D341Med (cell line): Measurements from ENCODE around the gene SIGLEC5.
"Not testable (repeated sequence)": the region's sequence is repeated elsewhere in the genome, so short reads cannot be mapped to it uniquely, and the experiment has no call there.

Source experiments
- DNase-seq: peaks from one replicate; pipeline ENCODE4 v3.0.0; 2012; ENCODE audit warnings: low spot score

The SIGLEC5 gene

GRCh38 chr19:51630315-51630714 lies at the start of gene SIGLEC5:
SIGLEC5 (minus strand) TSS chr19:51630401; CDS start chr19:51630335, 66 bp downstream.
- not testable (repeated sequence) for DNase-seq

GRCh38 chr19:51676566-51677083 lies 46.4 kb upstream of the SIGLEC5 start:
- DNase-seq, result no peak

- not testable (repeated sequence) for DNase-seq
Observed at GRCh38 chr19:51675911-51676565, 45.8 kb upstream of the SIGLEC5 start.

- no peak for DNase-seq
Observed at GRCh38 chr19:51668216-51668615, 38.0 kb upstream of the SIGLEC5 start.

- DNase-seq, result no peak
Observed at GRCh38 chr19:51664997-51665396, 34.8 kb upstream of the SIGLEC5 start.

- DNase-seq, result no peak
Observed at GRCh38 chr19:51664131-51664530, 33.9 kb upstream of the SIGLEC5 start.

- DNase-seq, result no peak
Observed at GRCh38 chr19:51663650-51664049, 33.4 kb upstream of the SIGLEC5 start.

- peak; percentile 76 for DNase-seq
Observed at GRCh38 chr19:51660975-51661600, 30.9 kb upstream of the SIGLEC5 start.

- no peak for DNase-seq
Observed at GRCh38 chr19:51654783-51655182, 24.6 kb upstream of the SIGLEC5 start.

- no peak for DNase-seq
Observed at GRCh38 chr19:51653162-51653561, 23.0 kb upstream of the SIGLEC5 start.

- no peak for DNase-seq
Observed at GRCh38 chr19:51652266-51652665, 22.1 kb upstream of the SIGLEC5 start.

GRCh38 chr19:51651216-51651846 lies 21.1 kb upstream of the SIGLEC5 start:
- DNase-seq, result no peak

- DNase-seq, result no peak
Observed at GRCh38 chr19:51647318-51647717, 17.1 kb upstream of the SIGLEC5 start.

- not testable (repeated sequence) for DNase-seq
Observed at GRCh38 chr19:51646730-51647129, 16.5 kb upstream of the SIGLEC5 start, which contains the start of gene SIGLEC14. SIGLEC14 (minus strand) TSS chr19:51646825; CDS start chr19:51646759, 66 bp downstream.

- DNase-seq, result no peak
Observed at GRCh38 chr19:51644636-51645271, 14.6 kb upstream of the SIGLEC5 start.

- DNase-seq, result no peak
Observed at GRCh38 chr19:51641648-51642047, 11.4 kb upstream of the SIGLEC5 start.

- no peak for DNase-seq
Observed at GRCh38 chr19:51640386-51640785, 10.2 kb upstream of the SIGLEC5 start.

GRCh38 chr19:51639916-51640315 lies 9.7 kb upstream of the SIGLEC5 start:
- DNase-seq, result no peak

GRCh38 chr19:51637362-51637978 lies 7.3 kb upstream of the SIGLEC5 start:
- no peak for DNase-seq

GRCh38 chr19:51632126-51632525 lies 1.9 kb upstream of the SIGLEC5 start:
- DNase-seq, result no peak

GRCh38 chr19:51628153-51628939 lies 1.9 kb downstream of the SIGLEC5 start:
- DNase-seq, result no peak
